ENCODE results near the gene ALKBH3. TPM values are rescaled to one million over a fixed set of nuclear protein-coding genes. Genes with fewer than 3 reads are reported as not detected.

ALKBH3 gene
- total RNA-seq, 1 donor from 2014 or later, result 27.7 TPM

GRCh38 chr11:43908683-43909082, 28.1 kb downstream of the ALKBH3 start:
- no peaks in the 10 kb centered on the region for H3K27me3 ChIP-seq
- H3K4me3 ChIP-seq, result no peak overlapping the region
- ATAC-seq (no peak), DNase-seq (no peak)
- peaks cover 49% of the 10 kb centered on the region for H3K36me3 ChIP-seq
- peaks cover 10% of the 10 kb centered on the region for H3K4me1 ChIP-seq
- intact Hi-C loops (cut with DNase I), result no loop called here
- TF ChIP-seq, protein P1, sequence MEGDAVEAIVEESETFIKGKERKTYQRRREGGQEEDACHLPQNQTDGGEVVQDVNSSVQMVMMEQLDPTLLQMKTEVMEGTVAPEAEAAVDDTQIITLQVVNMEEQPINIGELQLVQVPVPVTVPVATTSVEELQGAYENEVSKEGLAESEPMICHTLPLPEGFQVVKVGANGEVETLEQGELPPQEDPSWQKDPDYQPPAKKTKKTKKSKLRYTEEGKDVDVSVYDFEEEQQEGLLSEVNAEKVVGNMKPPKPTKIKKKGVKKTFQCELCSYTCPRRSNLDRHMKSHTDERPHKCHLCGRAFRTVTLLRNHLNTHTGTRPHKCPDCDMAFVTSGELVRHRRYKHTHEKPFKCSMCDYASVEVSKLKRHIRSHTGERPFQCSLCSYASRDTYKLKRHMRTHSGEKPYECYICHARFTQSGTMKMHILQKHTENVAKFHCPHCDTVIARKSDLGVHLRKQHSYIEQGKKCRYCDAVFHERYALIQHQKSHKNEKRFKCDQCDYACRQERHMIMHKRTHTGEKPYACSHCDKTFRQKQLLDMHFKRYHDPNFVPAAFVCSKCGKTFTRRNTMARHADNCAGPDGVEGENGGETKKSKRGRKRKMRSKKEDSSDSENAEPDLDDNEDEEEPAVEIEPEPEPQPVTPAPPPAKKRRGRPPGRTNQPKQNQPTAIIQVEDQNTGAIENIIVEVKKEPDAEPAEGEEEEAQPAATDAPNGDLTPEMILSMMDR (IDR thresholded peaks at IDR 0.05), result no peak
- no peak overlapping the region for H3K27ac ChIP-seq
- H3K9me3 ChIP-seq, result no peaks in the 10 kb centered on the region

DNA sequence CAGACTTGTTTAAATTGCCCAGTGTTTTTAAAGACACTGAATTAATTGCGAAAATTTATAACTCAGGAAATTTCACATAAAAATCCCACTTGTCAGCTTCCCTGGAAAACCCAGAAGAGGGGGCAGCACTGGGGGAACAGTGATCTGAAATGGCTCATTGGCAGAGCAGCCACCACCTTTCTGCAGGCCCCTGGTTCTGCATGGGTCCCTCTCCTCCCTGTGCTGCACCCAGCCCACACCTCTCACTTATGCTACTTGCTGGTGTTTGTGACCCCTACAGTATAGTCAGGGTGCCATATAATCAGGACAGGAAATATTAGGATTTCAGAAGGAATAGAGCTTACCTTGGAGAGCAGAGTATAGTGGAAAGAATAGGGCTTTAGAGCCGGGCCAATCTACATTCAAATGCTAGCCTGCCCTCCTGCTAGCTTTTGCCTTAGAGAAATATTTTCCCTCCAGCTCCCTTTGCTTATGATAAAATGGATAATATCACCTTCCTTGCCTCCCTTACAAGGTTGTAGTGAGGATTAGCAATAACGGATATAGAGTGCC, 33.3 kb downstream of the ALKBH3 start:
- H3K36me3 ChIP-seq, result peaks cover 49% of the 10 kb centered on the region

DNA sequence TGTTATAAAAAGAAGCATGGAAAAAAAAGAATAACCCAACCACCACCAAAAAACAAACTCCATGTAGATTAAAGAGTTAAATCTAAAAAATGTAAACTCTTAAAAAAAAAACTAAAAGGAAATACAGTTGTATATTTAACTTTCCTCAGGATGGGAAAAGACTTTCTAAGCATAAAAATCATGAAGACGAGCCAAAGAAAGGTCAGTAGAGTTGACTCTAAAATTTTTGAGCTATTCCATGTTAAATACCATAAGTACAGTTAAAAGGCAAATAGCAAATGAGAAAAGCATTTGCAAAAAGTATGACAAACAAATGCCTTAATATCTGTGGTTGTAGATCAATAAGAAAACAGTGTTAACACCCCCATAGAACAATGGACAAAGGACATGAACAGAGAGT, 33.8 kb downstream of the ALKBH3 start:
- no peaks in the 10 kb centered on the region for H3K9me3 ChIP-seq
- H3K27ac ChIP-seq, result no peak overlapping the region
- no peaks in the 10 kb centered on the region for H3K27me3 ChIP-seq
- intact Hi-C loops (cut with DNase I), result no loop called here
- peaks cover 55% of the 10 kb centered on the region for H3K36me3 ChIP-seq
- TF ChIP-seq, protein P1 (IDR thresholded peaks at IDR 0.05), result no peak
- no peaks in the 10 kb centered on the region for H3K4me1 ChIP-seq
- no peak for DNase-seq
- H3K4me3 ChIP-seq, result no peak overlapping the region
- ATAC-seq, result no peak

More for the DNA sequence above, 33.3 kb downstream of the ALKBH3 start:
- Histone ChIP-seq H3K27me3 (no peaks in the 10 kb centered on the region), H3K4me3 (no peak overlapping the region), H3K4me1 (no peaks in the 10 kb centered on the region), H3K9me3 (no peaks in the 10 kb centered on the region), H3K27ac (no peak overlapping the region)
- DNase-seq (no peak), ATAC-seq (no peak)
- TF ChIP-seq, protein P1 (IDR thresholded peaks at IDR 0.05), result no peak
- intact Hi-C loops (cut with DNase I), result no loop called here

GRCh38 chr11:43916621-43917020, 36.0 kb downstream of the ALKBH3 start:
- H3K27ac ChIP-seq, result no peak overlapping the region
- peaks cover 14% of the 10 kb centered on the region for H3K4me1 ChIP-seq
- no peaks in the 10 kb centered on the region for H3K9me3 ChIP-seq
- TF ChIP-seq, protein P1 (IDR thresholded peaks at IDR 0.05), result no peak
- DNase-seq (no peak), ATAC-seq (no peak)
- peaks cover 44% of the 10 kb centered on the region for H3K36me3 ChIP-seq
- no peaks in the 10 kb centered on the region for H3K27me3 ChIP-seq
- no peak overlapping the region for H3K4me3 ChIP-seq
- intact Hi-C loops (cut with DNase I), result no loop called here

- ATAC-seq (no peak), DNase-seq (no peak)
- intact Hi-C loops (cut with DNase I), result no loop called here
- Histone ChIP-seq H3K4me1 (peaks cover 14% of the 10 kb centered on the region), H3K27ac (no peak overlapping the region), H3K9me3 (no peaks in the 10 kb centered on the region), H3K27me3 (no peaks in the 10 kb centered on the region), H3K4me3 (no peak overlapping the region), H3K36me3 (peaks cover 37% of the 10 kb centered on the region)
- TF ChIP-seq, protein P1 (IDR thresholded peaks at IDR 0.05), result no peak
Measured at GRCh38 chr11:43917851-43918250, 37.2 kb downstream of the ALKBH3 start.

DNA sequence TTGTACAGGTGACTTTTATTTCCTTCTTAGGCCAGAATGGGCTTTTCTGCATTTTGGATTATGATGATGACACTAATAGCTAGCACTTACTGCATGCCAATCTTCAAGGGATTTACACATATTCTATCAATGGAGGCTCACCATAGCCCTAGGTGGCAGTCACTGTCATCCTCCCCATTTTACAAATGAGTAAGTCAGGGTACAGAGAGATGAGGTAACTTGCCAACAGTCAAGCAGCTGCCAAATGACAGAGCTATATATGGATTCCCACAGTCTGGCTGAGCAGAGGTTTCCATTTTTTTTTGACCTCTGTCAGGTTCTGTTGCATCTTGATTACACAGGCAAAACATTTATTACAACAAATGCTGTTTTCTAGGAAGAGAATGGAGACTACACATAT, 38.0 kb downstream of the ALKBH3 start:
- ATAC-seq (no peak), DNase-seq (no peak)
- H3K27ac ChIP-seq, result no peak overlapping the region
- H3K36me3 ChIP-seq, result peaks cover 31% of the 10 kb centered on the region
- H3K4me3 ChIP-seq, result no peak overlapping the region
- no peaks in the 10 kb centered on the region for H3K27me3 ChIP-seq
- intact Hi-C loops (cut with DNase I), result no loop called here
- TF ChIP-seq, protein P1 (IDR thresholded peaks at IDR 0.05), result no peak
- peaks cover 19% of the 10 kb centered on the region for H3K4me1 ChIP-seq
- H3K9me3 ChIP-seq, result no peaks in the 10 kb centered on the region
